Activated CD8-positive, alpha-beta T cell treated with anti-CD3 and anti-CD28 coated beads for 36 hours (primary cell): Measurements from ENCODE around the gene RMND5B. TPM values are rescaled to one million over a fixed set of nuclear protein-coding genes. Genes with fewer than 3 reads are reported as not detected.

Experiments used
- ATAC-seq: fragments of 200-7000 bp; cut with Tn5 transposase; one replicate; pipeline ENCODE4 v1.10.0; 2021; ENCODE audit warnings: mild to moderate bottlenecking, moderate library complexity
- CTCF ChIA-PET: fragments of 350-600 bp; sonication (Branson Sonifier 250); formaldehyde crosslinking; loops from one replicate; lab custom pipeline; 2021; ENCODE audit warnings: antibody characterized with exemption; lab: Charles Lee
- POLR2A ChIA-PET: fragments of 350-600 bp; sonication (Branson Sonifier 250); formaldehyde crosslinking; loops from one replicate; lab custom pipeline; 2021; ENCODE audit warnings: antibody characterized with exemption; lab: Charles Lee
- DNase-seq: peaks from one replicate; pipeline ENCODE4 v3.0.0-alpha.2; 2020
- H3K27ac Mint-ChIP-seq: one replicate; pipeline ENCODE4 v1.8.0; 2021; ENCODE audit warnings: mild to moderate bottlenecking, mixed read lengths
- H3K27me3 Mint-ChIP-seq: one replicate; pipeline ENCODE4 v1.8.0; 2021; ENCODE audit warnings: mixed read lengths
- H3K36me3 Mint-ChIP-seq: one replicate; pipeline ENCODE4 v1.8.0; 2021; ENCODE audit warnings: low read depth, mixed read lengths
- H3K4me1 Mint-ChIP-seq: one replicate; pipeline ENCODE4 v1.8.0; 2021; ENCODE audit warnings: low read depth, mixed read lengths
- H3K4me3 Mint-ChIP-seq: one replicate; pipeline ENCODE4 v1.8.0; 2021; ENCODE audit warnings: mild to moderate bottlenecking, moderate library complexity, mixed read lengths
- H3K9me3 Mint-ChIP-seq: one replicate; pipeline ENCODE4 v1.8.0; 2021; ENCODE audit warnings: mixed read lengths
- CTCF ChIP-seq: fragments of 200-600 bp; IDR thresholded peaks from one replicate; pipeline ENCODE4 v1.8.0; 2022; ENCODE audit warnings: antibody characterized with exemption, mild to moderate bottlenecking
- intact Hi-C: fragments of 100-400 bp; cut with micrococcal nuclease; formaldehyde crosslinking; loops from one replicate; pipeline ENCODE4 v1.10.0; 2022
- total RNA-seq, 2 experiments: library from RNA; stranded (reverse); gene quantifications; one replicate each; pipeline ENCODE4 v1.2.3, GENCODE V29; 2021

The RMND5B gene
- total RNA-seq, 2 experiments from 2014 or later: 32.9 to 33.4 TPM

GRCh38 chr5:178182158-178182876, 51.5 kb downstream of the RMND5B start:
- peaks cover 2% of the 10 kb centered on the region for H3K27me3 Mint-ChIP-seq
- no peaks in the 10 kb centered on the region for H3K36me3 Mint-ChIP-seq
- no peaks in the 10 kb centered on the region for H3K9me3 Mint-ChIP-seq
- H3K4me1 Mint-ChIP-seq: peaks cover 7% of the 10 kb centered on the region
- CTCF ChIA-PET: interaction anchor here (3.5 kb wide), 1 partner anchor 107 kb away, joined by 14 read pairs; no protein-coding TSS in a partner anchor
- ATAC-seq (peak; percentile 53), DNase-seq (no peak)
- POLR2A ChIA-PET: interaction anchor here (0.6 kb wide), 1 partner anchor 8 kb away, joined by 3 read pairs; no protein-coding TSS in a partner anchor
- intact Hi-C loops: no loop called here
- peak overlapping the region; percentile 63 for H3K27ac Mint-ChIP-seq
- H3K4me3 Mint-ChIP-seq: no peak overlapping the region
- TF ChIP-seq CTCF: no peak

GRCh38 chr5:178186427-178186826, 55.6 kb downstream of the RMND5B start:
- Mint-ChIP-seq H3K36me3 (no peaks in the 10 kb centered on the region), H3K9me3 (no peaks in the 10 kb centered on the region), H3K4me1 (peaks cover 7% of the 10 kb centered on the region), H3K27ac (no peak overlapping the region), H3K27me3 (no peaks in the 10 kb centered on the region), H3K4me3 (no peak overlapping the region)
- TF ChIP-seq CTCF: no peak
- CTCF ChIA-PET: interaction anchor here (1.1 to 1.4 kb wide), 2 partner anchors 17 to 112 kb away, joined by 3 to 4 read pairs; no protein-coding TSS in a partner anchor
- POLR2A ChIA-PET: interaction anchor here (2.3 kb wide), 1 partner anchor 18 kb away, joined by 7 read pairs; the partner anchor contains the start of gene HNRNPAB
- intact Hi-C loops: no loop called here
- ATAC-seq: no peak
- no peak for DNase-seq

DNA sequence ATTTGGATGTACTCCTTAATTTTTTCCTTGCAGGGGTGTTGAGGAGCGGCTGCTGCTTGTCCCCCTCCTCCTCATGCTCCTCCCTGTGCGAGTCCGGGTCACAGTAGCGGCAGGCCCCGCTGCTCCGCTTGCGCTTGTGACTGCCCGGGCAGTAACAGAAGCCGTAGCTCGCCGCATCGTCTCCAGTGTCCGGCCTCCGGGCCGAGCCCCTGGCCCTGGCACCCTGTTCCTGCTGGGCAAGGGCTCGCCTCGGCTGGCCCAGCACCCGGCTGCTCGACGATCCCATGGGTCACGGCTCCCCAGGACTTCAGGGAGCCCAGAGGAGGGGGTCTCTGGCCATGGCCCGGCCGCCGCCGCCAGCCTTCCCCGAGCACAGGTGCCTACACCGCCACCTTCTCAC, 56.2 kb downstream of the RMND5B start, which contains the start of gene GMCL2:
GMCL2 (minus strand) TSS at position 358 of the 400 bp plus-strand sequence; CDS start at position 286, 72 bp downstream.
- ChIA-PET CTCF (interaction anchor here (1.1 kb wide), 1 partner anchor 112 kb away, joined by 4 read pairs; no protein-coding TSS in a partner anchor), POLR2A (no interaction called here)
- Mint-ChIP-seq H3K4me3 (no peak within 1 kb of the TSS), H3K27me3 (no peaks in the 10 kb centered on the region), H3K27ac (no peak within 1 kb of the TSS), H3K36me3 (no peaks in the 10 kb centered on the region), H3K9me3 (no peaks in the 10 kb centered on the region), H3K4me1 (peaks cover 6% of the 10 kb centered on the region)
- DNase-seq (no peak), ATAC-seq (no peak)
- intact Hi-C loops: no loop called here
- TF ChIP-seq CTCF: no peak

GRCh38 chr5:178189433-178189832, 58.6 kb downstream of the RMND5B start:
- no peak for TF ChIP-seq CTCF
- H3K4me3 Mint-ChIP-seq: no peak overlapping the region
- CTCF ChIA-PET: interaction anchor here (1.3 to 2.1 kb wide), 2 partner anchors 68 to 114 kb away, joined by 3 to 10 read pairs; no protein-coding TSS in a partner anchor
- H3K27me3 Mint-ChIP-seq: peaks cover 7% of the 10 kb centered on the region
- intact Hi-C loops: no loop called here
- no peaks in the 10 kb centered on the region for H3K36me3 Mint-ChIP-seq
- DNase-seq (no peak), ATAC-seq (no peak)
- POLR2A ChIA-PET: interaction anchor here (0.7 to 1.1 kb wide), 2 partner anchors 14 to 51 kb away, joined by 4 read pairs; no protein-coding TSS in a partner anchor
- peaks cover 14% of the 10 kb centered on the region for H3K4me1 Mint-ChIP-seq
- no peaks in the 10 kb centered on the region for H3K9me3 Mint-ChIP-seq
- H3K27ac Mint-ChIP-seq: no peak overlapping the region

DNA sequence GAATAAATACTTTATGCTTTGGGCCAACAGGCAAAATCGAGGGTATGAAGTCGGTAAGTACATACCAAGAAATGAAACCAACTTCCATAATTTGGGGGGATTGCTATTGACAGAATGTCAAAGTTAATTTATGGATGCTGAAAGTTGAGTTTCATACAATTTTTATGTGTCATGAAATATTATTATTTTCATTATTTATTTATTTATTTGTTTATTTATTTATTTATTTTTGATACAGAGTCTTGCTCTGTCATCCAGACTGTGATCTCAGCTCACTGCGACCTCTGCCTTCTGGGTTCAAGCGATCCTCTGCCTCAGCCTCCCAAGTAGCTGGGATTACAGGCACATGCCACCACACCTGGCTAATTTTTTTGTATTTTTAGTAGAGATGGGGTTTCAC, 60.8 kb downstream of the RMND5B start:
- intact Hi-C loops: no loop called here
- DNase-seq (no peak), ATAC-seq (no peak)
- CTCF ChIA-PET: interaction anchor here (1.2 kb wide), 1 partner anchor 129 kb away, joined by 3 read pairs; no protein-coding TSS in a partner anchor
- Mint-ChIP-seq H3K27me3 (peaks cover 7% of the 10 kb centered on the region), H3K36me3 (no peaks in the 10 kb centered on the region), H3K4me3 (no peak overlapping the region), H3K4me1 (peaks cover 14% of the 10 kb centered on the region), H3K27ac (no peak overlapping the region), H3K9me3 (no peaks in the 10 kb centered on the region)
- no peak for TF ChIP-seq CTCF
- POLR2A ChIA-PET: no interaction called here
